A673 (cell line): ENCODE measurements around the gene UFC1.

Experiments used
- EZH2 ChIP-seq: fragments of 200-600 bp; sonication (generic); IDR thresholded peaks from 2 replicates; pipeline ENCODE4 v1.6.1; 2017; ENCODE audit warnings: borderline replicate concordance, low read depth, mild to moderate bottlenecking, mixed read lengths, antibody characterized with exemption, low read length; ENCODE audit not compliant: poor library complexity, severe bottlenecking
- TF ChIP-seq, protein P1 (sequence below): fragments of 300-800, 200-600 bp; sonication (generic); conservative IDR thresholded peaks from 2 replicates; pipeline ENCODE4 v1.5.1; 2017; ENCODE audit warnings: low read depth, mild to moderate bottlenecking, antibody characterized with exemption, low read length, moderate library complexity, mixed read lengths

GRCh38 chr1:161161652-161162051 is 7.9 kb downstream of the UFC1 start:
- TF ChIP-seq, protein P1, sequence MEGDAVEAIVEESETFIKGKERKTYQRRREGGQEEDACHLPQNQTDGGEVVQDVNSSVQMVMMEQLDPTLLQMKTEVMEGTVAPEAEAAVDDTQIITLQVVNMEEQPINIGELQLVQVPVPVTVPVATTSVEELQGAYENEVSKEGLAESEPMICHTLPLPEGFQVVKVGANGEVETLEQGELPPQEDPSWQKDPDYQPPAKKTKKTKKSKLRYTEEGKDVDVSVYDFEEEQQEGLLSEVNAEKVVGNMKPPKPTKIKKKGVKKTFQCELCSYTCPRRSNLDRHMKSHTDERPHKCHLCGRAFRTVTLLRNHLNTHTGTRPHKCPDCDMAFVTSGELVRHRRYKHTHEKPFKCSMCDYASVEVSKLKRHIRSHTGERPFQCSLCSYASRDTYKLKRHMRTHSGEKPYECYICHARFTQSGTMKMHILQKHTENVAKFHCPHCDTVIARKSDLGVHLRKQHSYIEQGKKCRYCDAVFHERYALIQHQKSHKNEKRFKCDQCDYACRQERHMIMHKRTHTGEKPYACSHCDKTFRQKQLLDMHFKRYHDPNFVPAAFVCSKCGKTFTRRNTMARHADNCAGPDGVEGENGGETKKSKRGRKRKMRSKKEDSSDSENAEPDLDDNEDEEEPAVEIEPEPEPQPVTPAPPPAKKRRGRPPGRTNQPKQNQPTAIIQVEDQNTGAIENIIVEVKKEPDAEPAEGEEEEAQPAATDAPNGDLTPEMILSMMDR: no peak
- no peak for TF ChIP-seq EZH2
